HepG2 (cell line): ENCODE data around the gene SLC8A2. TPM values are rescaled to one million over a fixed set of nuclear protein-coding genes. Genes with fewer than 3 reads are reported as not detected.

Source experiments
- ADNP ChIP-seq: sonication (generic); formaldehyde crosslinking; IDR thresholded peaks from 2 replicates; pipeline ENCODE4 v1.4.0; 2020; ENCODE audit warnings: missing genetic modification reagents
- MAZ ChIP-seq, 2 experiments: sonication (generic) in 1 of 2; formaldehyde crosslinking in 1 of 2; IDR thresholded peaks; 2 replicates each; pipeline versions ENCODE4 v1.5.0 to v1.6.1; 2012 to 2020; ENCODE audit warnings: low read depth in 2 of 2, mild to moderate bottlenecking in 2 of 2, borderline replicate concordance in 1 of 2, improper control_type of control experiment in 1 of 2, low read length in 1 of 2, missing genetic modification reagents in 1 of 2, moderate library complexity in 1 of 2
- SMARCE1 ChIP-seq: fragments of 450-650 bp; IDR thresholded peaks from 2 replicates; pipeline ENCODE4 v1.6.1; 2017; ENCODE audit warnings: borderline replicate concordance
- TSC22D2 ChIP-seq: sonication (generic); formaldehyde crosslinking; IDR thresholded peaks from 2 replicates; pipeline ENCODE4 v1.5.1; 2020; ENCODE audit warnings: missing genetic modification reagents, mild to moderate bottlenecking, borderline replicate concordance
- ZBTB21 ChIP-seq: sonication (generic); formaldehyde crosslinking; IDR thresholded peaks from 2 replicates; pipeline ENCODE4 v1.4.0; 2020; ENCODE audit warnings: missing genetic modification reagents
- ZFP91 ChIP-seq: sonication (generic); formaldehyde crosslinking; IDR thresholded peaks from 2 replicates; pipeline ENCODE4 v1.9.0; 2022; ENCODE audit warnings: missing genetic modification reagents, mild to moderate bottlenecking, borderline replicate concordance
- polyA plus RNA-seq, 8 experiments: library from polyadenylated mRNA; depleted of rRNA in 3 of 8; stranded (reverse) in 7 of 8; unstranded in 1 of 8; fragments of >200 nt; fragmentation: Illumina TruSeq in 4 of 8; extraction: Trizol in 4 of 8; gene quantifications; 2 replicates each; pipeline versions ENCODE4 v1.2.1 to v1.2.3, GENCODE V29; 2011 to 2016; ENCODE audit warnings: low read depth in 4 of 8, missing spikeins in 1 of 8, mixed read lengths in 1 of 8; ENCODE audit not compliant: insufficient read depth in 1 of 8
- total RNA-seq, 5 experiments: library from RNA; depleted of rRNA; stranded (reverse); fragments of >200 nt; fragmentation: Illumina TruSeq; extraction: Trizol; gene quantifications; 2 replicates each; pipeline ENCODE4 v1.2.3, GENCODE V29; 2016; ENCODE audit warnings: low read depth in 1 of 5
- TF ChIP-seq, protein P1 (sequence below): IDR thresholded peaks from 2 replicates; pipeline ENCODE4 v1.6.1; 2016; ENCODE audit warnings: low read depth, control low read depth
- TF ChIP-seq, protein P2 (sequence below): IDR thresholded peaks from 2 replicates; pipeline ENCODE4 v1.6.1; 2016; ENCODE audit warnings: missing compliant biosample characterization, missing genetic modification reagents, borderline replicate concordance

SLC8A2 gene
- total and polyA plus RNA-seq, 2 of the 13 experiments (the other 11 are each of a cell fraction or from before 2014, with no cell fraction given): 0.02 TPM; not detected in 1

DNA sequence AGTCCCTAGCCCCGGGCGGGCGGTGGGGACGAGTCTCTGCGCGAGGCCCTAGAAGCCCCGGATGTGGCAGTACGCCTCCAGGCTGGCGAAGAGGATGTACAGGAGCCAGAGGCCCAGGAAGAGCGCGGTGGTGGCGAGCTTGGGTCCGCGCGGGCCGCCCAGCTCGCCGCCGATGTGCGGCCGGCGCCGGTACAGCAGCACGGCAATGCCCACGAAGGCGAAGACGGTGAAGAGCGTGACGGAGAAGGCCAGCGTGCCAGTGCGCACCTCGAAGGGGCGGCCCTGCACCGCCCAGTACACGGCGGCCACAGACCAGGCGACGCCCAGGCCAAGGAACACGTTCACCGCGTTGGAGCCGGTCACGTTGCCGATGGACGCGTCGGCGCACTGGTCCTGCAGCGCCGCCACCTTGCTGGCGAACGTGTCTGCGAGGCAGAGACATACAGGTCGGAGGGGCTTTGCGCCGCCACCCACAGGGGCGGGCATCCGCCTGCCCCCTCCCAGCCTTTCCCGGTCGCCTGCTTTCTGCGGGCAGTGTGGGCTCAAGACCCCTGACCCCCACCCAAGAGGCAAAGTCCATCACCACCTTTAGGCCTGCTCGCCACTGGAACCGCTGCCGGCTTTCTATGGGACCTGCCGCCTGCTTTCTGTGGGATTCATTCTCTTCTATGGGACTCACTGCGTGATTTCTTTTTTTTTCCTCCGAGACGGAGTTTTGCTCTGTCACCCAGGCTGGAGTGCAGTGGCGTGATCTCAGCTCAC, 41.5 kb downstream of the SLC8A2 start (continued):
- no peak for TF ChIP-seq ZBTB21
- TF ChIP-seq, protein P1, sequence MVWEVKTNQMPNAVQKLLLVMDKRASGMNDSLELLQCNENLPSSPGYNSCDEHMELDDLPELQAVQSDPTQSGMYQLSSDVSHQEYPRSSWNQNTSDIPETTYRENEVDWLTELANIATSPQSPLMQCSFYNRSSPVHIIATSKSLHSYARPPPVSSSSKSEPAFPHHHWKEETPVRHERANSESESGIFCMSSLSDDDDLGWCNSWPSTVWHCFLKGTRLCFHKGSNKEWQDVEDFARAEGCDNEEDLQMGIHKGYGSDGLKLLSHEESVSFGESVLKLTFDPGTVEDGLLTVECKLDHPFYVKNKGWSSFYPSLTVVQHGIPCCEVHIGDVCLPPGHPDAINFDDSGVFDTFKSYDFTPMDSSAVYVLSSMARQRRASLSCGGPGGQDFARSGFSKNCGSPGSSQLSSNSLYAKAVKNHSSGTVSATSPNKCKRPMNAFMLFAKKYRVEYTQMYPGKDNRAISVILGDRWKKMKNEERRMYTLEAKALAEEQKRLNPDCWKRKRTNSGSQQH (CRISPR knock-in tag): no peak
- TF ChIP-seq MAZ (IDR thresholded peaks at IDR 0.05; ENCODE audit: borderline replicate concordance, low read depth, low read length): no peak
- peak; percentile 69; the same call in 1 of the 2 replicates for TF ChIP-seq MAZ (CRISPR knock-in tag; IDR thresholded peaks at IDR 0.05; ENCODE audit: low read depth)
- TF ChIP-seq TSC22D2 (CRISPR knock-in tag): peak; percentile 77; the same call in 1 of the 2 replicates
- no peak for TF ChIP-seq SMARCE1
- TF ChIP-seq, protein P2, sequence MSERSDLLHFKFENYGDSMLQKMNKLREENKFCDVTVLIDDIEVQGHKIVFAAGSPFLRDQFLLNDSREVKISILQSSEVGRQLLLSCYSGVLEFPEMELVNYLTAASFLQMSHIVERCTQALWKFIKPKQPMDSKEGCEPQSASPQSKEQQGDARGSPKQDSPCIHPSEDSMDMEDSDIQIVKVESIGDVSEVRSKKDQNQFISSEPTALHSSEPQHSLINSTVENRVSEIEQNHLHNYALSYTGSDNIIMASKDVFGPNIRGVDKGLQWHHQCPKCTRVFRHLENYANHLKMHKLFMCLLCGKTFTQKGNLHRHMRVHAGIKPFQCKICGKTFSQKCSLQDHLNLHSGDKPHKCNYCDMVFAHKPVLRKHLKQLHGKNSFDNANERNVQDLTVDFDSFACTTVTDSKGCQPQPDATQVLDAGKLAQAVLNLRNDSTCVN: 0 out of 2 replicates have a peak, but pooled peaks have one; percentile 45
- peak; percentile 52; the same call in 1 of the 2 replicates for TF ChIP-seq ZFP91 (CRISPR knock-in tag)
- no peak for TF ChIP-seq ADNP (CRISPR knock-in tag)
